Stimulated activated CD4-positive, alpha-beta T cell treated with anti-CD3 and anti-CD28 coated beads, Interleukin-4, amount 100 ng/mL, for 1 hour (primary cell): ENCODE measurements around the gene POLE.

ENCODE experiments used
- DNase-seq: peaks from one replicate; pipeline ENCODE4 v3.0.0-alpha.2; 2020

The POLE gene

GRCh38 chr12:132648616-132649225, 38.4 kb downstream of the POLE start:
- no peak for DNase-seq

GRCh38 chr12:132647858-132648257, 39.3 kb downstream of the POLE start:
- no peak for DNase-seq

- DNase-seq = no peak
These were observed 40.3 kb downstream of the POLE start for GRCh38 chr12:132646850-132647249.

DNA sequence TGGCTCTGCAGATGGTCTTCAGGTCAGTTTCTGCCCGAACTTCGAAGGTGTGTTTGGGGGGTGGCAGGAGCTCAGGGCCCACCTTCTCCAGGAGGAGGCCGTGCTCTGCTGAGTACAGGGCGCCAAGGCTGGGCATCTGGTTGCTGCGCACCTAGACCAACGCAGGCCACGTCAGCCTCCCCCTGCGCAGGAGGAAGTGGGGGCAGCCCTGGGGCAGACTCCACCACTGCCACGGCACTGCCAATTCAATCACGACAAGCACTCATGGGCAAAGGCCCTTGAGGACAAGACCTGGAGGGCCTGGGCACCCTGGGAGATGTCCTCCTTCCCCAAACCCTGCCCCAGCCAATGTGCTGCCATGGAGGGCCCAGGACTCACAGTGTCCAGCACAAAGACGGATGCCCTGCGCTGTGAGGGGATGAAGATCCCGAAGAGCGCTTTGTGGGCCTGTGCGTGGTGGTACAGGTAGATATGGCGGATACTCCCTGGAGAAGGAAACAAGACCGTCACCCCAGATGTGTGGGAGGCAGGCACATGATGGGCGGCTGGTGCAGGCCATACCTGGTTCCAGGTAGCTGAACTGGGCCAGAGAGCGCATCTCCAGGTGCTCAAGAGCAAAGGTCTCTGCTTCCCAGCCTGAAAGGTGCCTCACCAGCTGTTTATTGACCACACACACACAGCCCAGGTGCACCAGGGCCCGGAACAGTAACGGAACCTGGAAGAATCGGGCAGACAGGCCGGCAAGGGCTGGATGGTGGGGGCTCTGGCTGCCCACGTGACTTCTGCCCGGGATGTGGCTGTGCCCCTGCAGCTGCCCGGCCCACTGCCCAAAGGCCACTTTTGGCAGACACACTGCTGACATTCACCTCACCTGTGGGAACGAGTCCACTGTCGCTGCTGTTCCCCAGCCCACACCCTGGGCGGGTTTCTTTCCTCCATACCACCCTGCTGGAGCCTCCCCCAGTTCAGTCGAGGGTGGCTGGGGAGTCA, 44.0 kb downstream of the POLE start:
- no peak for DNase-seq

- DNase-seq = no peak
These were observed 45.1 kb downstream of the POLE start for GRCh38 chr12:132641811-132642650.

DNA sequence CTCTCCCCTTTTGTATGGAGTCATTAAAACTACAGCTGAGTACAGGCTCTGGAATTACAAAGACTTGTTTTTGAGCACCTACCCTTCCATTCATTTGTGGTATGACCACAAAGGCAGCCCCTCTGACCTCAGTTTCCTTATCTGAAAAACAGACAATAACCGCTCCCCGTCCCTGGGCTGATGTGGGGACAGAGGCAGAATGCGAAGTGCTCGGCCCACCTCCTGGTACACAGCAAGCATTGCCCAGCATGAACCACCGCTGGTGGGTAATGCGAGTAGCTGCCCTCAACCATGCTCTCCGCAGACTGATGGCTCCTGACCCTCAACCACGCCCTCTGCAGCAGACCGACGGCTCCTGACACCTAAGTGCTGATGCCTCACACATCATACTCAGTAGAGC, 46.2 kb downstream of the POLE start:
- DNase-seq = no peak

DNA sequence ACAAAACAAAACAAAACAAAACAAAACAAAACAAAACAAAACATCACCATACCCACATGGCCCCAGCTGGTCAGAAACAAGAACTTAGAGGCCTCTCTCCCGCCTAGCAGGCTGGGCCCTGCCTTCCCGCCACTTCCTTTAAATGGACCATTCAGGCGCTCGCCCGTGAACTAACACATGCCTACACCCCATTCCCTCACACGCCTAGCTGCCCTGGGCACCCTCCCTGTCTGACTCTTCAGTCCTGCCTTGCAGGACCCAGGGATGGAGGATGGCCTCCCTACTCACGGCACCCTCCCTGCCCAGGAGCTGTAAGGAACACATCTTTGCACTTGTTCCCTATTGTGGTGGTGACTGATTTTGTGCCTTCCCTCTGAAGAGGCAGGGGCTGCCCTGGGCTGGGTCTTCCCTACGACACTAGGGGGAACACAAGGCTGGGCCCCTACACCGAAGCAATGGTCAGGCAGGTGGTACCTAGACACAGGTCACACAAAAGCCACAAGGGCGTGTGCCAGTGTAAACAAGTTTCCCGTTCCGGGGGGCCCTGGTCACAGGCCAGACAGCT, 47.1 kb downstream of the POLE start:
- no peak for DNase-seq

- no peak for DNase-seq
These were observed 48.4 kb downstream of the POLE start for GRCh38 chr12:132638541-132639408.

- DNase-seq = no peak
These were observed 49.3 kb downstream of the POLE start for GRCh38 chr12:132637811-132638210.

DNA sequence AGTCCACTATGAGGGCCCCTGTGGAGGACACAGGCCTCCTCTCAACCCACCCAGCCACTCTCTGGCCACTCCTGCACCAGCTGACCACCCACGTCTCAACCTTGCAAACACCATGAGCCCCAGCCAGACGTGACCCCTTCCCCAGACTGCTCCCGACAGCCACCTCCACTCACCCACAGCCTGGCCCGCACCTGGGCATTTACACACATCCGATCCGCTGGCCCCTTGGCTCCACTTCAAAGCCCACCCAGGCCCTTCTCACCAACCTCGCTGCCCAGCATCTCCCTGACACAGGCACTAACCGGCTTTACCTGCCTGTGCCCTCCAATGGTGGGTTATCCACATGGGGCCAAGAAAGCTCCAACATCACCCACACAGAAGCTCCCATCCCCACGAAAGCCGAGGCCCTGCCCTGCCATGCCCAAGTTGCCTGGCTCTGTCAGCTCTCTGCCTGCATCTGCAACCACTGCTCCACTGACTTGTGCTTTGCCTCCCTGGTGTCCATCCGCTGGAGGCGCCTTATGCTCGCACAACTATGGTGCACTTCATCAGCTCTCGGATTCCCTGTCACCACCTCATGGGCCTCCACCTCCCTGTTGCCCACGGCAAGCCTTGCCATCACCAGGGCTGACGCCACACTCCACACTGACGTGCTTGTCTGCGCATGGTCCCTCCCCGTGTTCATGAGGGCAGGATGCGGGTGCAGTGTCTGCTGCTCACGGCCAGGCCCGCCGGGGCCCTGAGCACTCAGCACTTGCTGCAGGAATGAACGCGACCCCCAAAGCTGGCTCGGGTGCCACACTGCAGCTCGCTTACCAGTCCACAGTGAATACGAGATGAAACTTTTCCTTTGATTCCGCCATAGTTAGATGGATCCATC, 51.8 kb downstream of the POLE start:
- DNase-seq = no peak

- DNase-seq = no peak
These were observed 52.6 kb downstream of the POLE start for GRCh38 chr12:132634411-132634990.

DNA sequence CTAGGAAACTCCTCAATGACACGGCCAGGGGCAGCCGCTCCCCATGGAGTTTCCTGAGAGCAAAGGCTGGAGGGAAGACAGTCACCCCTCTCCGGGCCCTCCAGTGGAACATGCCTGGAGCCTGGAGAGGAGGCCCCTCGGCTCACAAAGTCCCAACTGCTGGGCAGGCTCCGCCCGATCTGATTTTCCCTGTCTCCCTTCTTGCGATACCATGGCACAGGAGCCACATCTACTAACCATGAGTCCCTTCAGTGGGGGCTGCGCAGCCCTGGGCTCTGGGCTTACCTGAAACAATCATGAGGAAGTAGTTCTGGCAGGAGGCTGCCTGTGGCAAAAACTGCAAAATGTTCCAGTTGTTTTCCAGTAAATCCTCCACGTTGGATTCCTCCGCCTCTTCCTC, 53.2 kb downstream of the POLE start:
- DNase-seq = no peak

- no peak for DNase-seq
These were observed 53.7 kb downstream of the POLE start for GRCh38 chr12:132633398-132633797.

DNA sequence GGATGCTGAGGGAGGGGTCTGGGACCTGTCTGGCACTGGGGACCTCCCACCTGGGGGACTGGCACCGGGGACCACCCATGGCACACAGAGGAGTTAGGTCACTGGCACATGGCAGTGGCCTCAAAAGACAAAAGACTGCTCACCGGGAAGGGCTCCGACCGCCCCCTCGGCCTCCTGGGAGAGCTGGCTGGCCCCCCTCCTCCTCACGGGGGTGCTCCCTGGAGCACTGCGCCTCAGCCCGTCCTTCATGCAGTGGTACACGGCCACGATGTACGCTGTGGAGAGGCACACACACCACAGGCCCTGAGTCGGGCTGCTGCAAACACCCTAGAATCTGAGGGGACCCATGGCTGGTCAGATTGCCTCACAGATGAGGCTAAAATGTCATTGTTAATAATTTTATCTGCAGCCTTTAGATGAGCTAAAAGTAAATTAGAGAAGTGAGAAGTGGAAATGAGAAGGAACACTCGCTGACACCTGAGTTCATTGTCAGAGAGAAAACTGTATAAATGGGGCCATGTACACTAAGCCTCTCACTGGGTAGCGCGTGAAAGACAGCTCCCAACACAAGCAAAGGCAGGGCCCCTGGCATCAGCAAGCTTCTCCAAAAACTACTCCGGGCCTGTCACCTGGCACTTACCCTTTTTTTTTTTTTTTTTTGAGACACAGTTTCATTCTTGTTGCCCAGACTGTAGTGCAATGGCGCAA, 54.5 kb downstream of the POLE start:
- no peak for DNase-seq

DNA sequence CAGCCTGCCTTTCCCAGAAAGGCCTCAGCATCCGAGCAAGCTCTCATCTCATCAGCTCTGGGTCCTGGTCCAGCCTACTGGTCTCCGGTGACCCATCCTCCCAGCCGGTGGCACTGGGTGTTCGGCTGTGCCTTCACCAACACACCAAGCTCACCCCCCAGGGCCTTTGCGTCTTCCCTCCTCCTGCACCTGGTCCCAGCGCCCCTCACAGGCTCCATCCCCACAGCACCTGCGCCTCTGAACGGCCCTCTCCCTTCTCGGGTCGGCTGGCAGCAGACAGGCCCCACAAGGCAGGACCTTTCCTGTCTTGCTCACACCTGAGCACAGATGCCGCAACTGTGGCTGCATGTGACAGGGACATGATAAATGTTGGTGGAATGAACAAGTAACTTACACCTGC, 55.5 kb downstream of the POLE start:
- DNase-seq = no peak

- no peak for DNase-seq
These were observed 56.5 kb downstream of the POLE start for GRCh38 chr12:132630672-132631071.

- DNase-seq = no peak
These were observed 57.8 kb downstream of the POLE start for GRCh38 chr12:132629330-132629729.

DNA sequence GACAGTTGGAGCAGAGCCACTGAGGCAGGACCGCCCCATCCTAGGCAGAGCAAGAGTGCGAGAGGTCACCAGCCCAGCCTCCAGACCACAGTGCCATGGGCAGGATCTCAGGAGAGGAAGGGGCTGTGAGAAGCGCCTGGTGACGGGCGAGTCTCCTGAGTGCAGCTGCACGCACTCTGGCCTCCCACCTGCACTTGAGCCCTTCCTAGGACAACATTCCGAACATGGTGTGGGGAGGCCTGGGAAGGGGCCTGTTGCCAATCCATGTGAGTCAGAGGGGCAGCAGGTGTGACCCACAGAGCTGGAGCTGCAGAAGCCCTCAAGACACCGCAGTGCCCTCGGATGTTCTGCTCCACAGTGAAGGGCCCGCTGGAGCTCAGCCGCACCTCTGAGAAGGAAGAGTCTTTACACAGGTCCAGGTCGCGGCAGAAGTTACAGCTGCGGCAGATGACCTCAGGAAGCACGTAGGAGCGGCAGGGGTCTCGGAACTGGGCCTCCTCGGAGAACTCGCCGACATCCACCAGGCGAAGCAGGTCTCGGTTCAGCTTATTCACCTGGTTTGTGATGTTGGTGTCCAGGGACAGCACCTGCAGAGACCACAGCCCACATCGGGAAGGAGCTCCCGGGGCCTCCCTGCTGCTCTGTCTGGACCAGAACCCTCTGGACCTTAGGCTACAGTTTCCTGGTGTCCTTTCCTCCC, 61.3 kb downstream of the POLE start:
- no peak for DNase-seq

DNA sequence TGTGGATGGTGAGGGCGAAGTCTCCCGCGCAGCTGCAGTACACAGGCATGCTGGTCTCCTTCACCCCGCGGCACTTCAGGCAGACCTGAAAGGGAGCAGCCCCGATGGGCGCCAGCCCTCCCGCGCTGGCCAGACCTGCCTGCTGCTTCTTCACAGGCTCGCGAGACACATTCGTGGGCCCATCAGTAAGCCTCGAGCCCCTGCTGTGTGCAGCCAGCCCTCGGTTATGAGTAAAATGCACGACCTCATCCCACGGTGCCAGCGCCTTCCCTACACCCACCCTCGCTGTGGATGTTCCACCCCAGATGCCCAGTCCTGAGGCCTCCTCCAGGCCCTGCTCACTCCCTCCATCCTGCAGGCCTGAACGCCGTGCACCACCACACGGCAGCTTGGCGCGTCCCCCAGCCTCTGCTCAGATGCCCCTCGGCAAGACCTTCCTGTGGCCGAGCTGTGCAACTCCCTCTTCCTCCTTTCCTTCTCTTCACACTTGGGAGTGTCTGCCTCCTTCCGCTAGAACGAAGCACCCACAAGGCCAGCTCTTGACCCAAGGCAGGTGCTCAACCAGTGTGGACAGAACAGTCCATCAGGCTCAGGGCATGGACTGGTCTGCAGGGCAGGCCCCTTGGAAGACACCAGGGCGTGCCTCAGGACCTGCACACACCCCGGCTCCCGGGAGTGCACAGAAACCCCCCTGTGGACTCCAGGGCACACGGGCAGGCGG, 62.1 kb downstream of the POLE start:
- DNase-seq = no peak
